NCI-H446 treated with DMSO at 0.1 percent for 48 hours (cell line): ENCODE measurements around the gene OR13C8.

Experiments used
- DNase-seq: peaks from one replicate; lab custom pipeline; 2025; lab: John Stamatoyannopoulos, UW

Gene OR13C8

GRCh38 chr9:104617418-104617817 is 48.5 kb downstream of the OR13C8 start:
- DNase-seq, result no peak

- DNase-seq, result no peak
Observed at GRCh38 chr9:104618104-104618503, 49.1 kb downstream of the OR13C8 start, which contains the start of gene OR13C9. Gene OR13C9 (minus strand): TSS chr9:104618204. CDS start chr9:104618204, 0 bp downstream.
